ENCODE measurements around the gene SAPCD2. TPM values are rescaled to one million over a fixed set of nuclear protein-coding genes. Genes with fewer than 3 reads are reported as not detected.

The SAPCD2 gene
- total and polyA plus RNA-seq, 4 donors, result 1.3 to 2.1 (median 1.6) TPM

DNA sequence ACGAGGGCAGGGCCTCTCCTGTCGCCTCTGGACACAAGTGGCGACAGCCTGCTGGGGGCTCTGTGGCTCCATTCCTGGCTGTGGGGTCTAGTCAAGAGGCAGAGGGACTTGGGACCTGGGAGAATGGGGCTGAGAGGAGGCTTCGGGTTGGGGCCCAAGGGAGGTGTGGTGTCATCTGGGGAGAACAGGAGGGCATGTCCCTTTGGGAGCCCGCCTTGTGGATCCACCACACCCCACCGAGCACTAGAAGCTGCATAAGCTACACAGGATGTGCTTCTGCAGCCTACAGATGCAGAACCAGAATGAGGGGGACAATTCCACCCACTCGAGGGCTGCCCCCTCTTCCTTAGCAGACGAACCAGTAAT lies 12.6 kb upstream of the SAPCD2 start:
- Histone ChIP-seq H3K4me1 (ENCODE audit: control insufficient read depth in 5 of 5, insufficient read depth in 5 of 5, low read length in 5 of 5) (peaks cover 0 to 21% (median 5%) of the 10 kb centered on the region in 5 donors), H3K9ac (ENCODE audit: insufficient read depth in 1 of 2, low read length in 2 of 2) (no peak overlapping the region), H3K9me3 (ENCODE audit: control insufficient read depth in 4 of 4, insufficient read depth in 3 of 4, low read length in 3 of 4) (no peaks in the 10 kb centered on the region), H3K36me3 (ENCODE audit: control insufficient read depth in 4 of 4, insufficient read depth in 4 of 4, low read length in 4 of 4) (peaks cover 0 to 48% (median 4%) of the 10 kb centered on the region in 4 donors), H3K4me3 (no peak overlapping the region), H3K27ac (ENCODE audit: low read depth in 1 of 2, low read length in 1 of 2) (no peak overlapping the region), H3K27me3 (ENCODE audit: control insufficient read depth in 3 of 3, insufficient read depth in 3 of 3, low read length in 2 of 3) (peaks cover 0 to 7% (median 6%) of the 10 kb centered on the region in 3 donors)
- ATAC-seq (ENCODE audit: insufficient read depth, low FRiP score) (no peak), DNase-seq (no peak)
- TF ChIP-seq, protein P1, sequence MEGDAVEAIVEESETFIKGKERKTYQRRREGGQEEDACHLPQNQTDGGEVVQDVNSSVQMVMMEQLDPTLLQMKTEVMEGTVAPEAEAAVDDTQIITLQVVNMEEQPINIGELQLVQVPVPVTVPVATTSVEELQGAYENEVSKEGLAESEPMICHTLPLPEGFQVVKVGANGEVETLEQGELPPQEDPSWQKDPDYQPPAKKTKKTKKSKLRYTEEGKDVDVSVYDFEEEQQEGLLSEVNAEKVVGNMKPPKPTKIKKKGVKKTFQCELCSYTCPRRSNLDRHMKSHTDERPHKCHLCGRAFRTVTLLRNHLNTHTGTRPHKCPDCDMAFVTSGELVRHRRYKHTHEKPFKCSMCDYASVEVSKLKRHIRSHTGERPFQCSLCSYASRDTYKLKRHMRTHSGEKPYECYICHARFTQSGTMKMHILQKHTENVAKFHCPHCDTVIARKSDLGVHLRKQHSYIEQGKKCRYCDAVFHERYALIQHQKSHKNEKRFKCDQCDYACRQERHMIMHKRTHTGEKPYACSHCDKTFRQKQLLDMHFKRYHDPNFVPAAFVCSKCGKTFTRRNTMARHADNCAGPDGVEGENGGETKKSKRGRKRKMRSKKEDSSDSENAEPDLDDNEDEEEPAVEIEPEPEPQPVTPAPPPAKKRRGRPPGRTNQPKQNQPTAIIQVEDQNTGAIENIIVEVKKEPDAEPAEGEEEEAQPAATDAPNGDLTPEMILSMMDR (IDR thresholded peaks at IDR 0.05; ENCODE audit: control extremely low read depth, extremely low read depth), result no peak
- 91 to 92% methylated on average over 8 of the region's 8 CpGs for WGBS, 2 donors

DNA sequence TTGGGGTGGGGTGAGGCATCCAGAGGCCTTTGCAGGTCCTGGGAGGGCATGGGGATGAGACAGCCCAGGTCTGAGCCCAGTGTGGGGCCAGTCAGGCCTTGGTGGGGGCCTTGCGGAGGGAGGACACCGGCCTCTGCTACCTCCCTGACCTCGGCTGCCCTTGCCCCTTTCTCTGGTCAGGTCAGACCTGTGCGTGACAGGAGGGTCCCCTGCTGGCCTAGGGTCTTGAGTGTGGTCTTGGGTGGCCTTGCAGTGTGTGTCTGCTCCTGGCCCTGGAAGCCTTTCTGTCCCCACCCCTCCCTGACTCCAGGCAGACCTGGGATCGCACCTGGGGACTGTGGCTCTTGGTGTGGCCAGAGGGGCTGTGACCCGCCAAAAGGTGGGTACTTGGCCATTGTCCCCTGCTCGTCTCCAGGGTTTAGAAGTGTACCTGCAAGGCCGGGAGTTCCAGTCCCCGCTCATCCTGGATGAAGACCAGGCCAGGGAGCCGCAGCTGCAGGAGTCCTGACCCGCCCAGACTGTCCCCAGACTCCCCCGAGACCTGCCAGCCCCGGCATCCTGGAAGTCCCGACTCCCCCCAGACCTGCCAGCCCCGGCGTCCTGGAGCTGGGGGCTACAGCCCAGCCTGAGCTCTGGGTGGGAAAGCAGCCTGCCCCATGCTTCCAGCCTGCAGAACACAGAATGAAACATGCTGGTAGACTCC lies 12.0 kb upstream of the SAPCD2 start:
- WGBS, 2 donors, result 92 to 96% methylated on average over 15 to 16 of the region's 16 CpGs
- H3K4me1 ChIP-seq (ENCODE audit: control insufficient read depth in 5 of 5, insufficient read depth in 5 of 5, low read length in 5 of 5), result peaks cover 0 to 18% (median 5%) of the 10 kb centered on the region in 5 donors
- H3K4me3 ChIP-seq, result no peak overlapping the region
- peaks cover 0 to 48% (median 4%) of the 10 kb centered on the region in 4 donors for H3K36me3 ChIP-seq (ENCODE audit: control insufficient read depth in 4 of 4, insufficient read depth in 4 of 4, low read length in 4 of 4)
- no peak for ATAC-seq (ENCODE audit: insufficient read depth, low FRiP score)
- TF ChIP-seq, protein P1 (IDR thresholded peaks at IDR 0.05; ENCODE audit: control extremely low read depth, extremely low read depth), result no peak
- H3K9me3 ChIP-seq (ENCODE audit: control insufficient read depth in 4 of 4, insufficient read depth in 3 of 4, low read length in 3 of 4), result no peaks in the 10 kb centered on the region
- DNase-seq, result no peak
- H3K27ac ChIP-seq (ENCODE audit: low read depth in 1 of 2, low read length in 1 of 2), result no peak overlapping the region
- no peak overlapping the region for H3K9ac ChIP-seq (ENCODE audit: insufficient read depth in 1 of 2, low read length in 2 of 2)
- peaks cover 0 to 7% (median 6%) of the 10 kb centered on the region in 3 donors for H3K27me3 ChIP-seq (ENCODE audit: control insufficient read depth in 3 of 3, insufficient read depth in 3 of 3, low read length in 2 of 3)

DNA sequence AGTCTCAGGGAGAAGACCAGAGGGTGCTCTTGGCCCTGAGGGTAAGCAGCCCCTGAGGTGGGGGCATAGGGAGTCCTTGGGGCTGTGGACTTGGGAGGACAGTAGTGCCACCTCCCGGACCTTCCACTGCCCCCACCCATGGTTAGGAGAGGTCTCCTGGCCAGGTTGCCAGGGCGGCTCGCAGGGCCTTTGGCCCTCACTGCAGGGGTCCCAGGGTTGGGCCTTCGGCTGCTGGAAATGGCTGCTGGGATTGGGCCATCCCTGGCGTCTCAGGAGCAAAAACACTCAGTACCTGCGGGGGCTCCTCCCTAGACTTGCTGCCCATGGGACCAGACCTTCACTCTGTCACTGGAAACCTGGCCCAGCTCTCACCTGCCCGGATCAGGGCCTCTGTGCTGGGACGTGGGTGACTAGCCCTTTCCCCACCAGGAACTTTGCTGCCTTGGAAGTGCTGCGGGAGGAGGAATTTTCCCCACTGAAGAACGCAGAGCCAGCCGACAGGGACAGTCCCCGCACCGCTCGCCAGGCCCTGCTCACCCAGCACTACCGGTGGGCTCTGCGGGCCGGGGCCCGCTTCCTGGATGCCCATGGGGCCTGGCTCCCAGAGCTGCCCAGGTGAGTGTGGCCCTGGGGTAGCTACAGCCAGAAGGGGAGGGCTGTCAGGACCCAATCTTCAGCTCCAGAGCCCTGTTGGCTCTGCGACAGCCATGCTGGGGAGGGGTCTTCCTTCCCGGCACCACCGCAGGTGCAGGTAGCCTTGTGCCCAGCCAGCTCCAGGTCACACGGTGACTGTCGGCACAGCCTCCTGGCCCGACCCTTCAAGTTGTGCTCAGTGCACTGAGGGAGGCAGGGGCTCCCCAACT lies 10.1 kb upstream of the SAPCD2 start:
- H3K4me1 ChIP-seq (ENCODE audit: control insufficient read depth in 5 of 5, insufficient read depth in 5 of 5, low read length in 5 of 5), result peaks cover 0 to 16% (median 5%) of the 10 kb centered on the region in 5 donors
- TF ChIP-seq, protein P1 (IDR thresholded peaks at IDR 0.05; ENCODE audit: control extremely low read depth, extremely low read depth), result no peak
- DNase-seq (no peak), ATAC-seq (ENCODE audit: insufficient read depth, low FRiP score) (no peak)
- H3K36me3 ChIP-seq (ENCODE audit: control insufficient read depth in 4 of 4, insufficient read depth in 4 of 4, low read length in 4 of 4), result peaks cover 0 to 48% (median 4%) of the 10 kb centered on the region in 4 donors
- no peak overlapping the region for H3K4me3 ChIP-seq
- H3K27me3 ChIP-seq (ENCODE audit: control insufficient read depth in 3 of 3, insufficient read depth in 3 of 3, low read length in 2 of 3), result peaks cover 0 to 11% (median 7%) of the 10 kb centered on the region in 3 donors
- H3K9ac ChIP-seq (ENCODE audit: insufficient read depth in 1 of 2, low read length in 2 of 2), result no peak overlapping the region
- no peak overlapping the region for H3K27ac ChIP-seq (ENCODE audit: low read depth in 1 of 2, low read length in 1 of 2)
- no peaks in the 10 kb centered on the region for H3K9me3 ChIP-seq (ENCODE audit: control insufficient read depth in 4 of 4, insufficient read depth in 3 of 4, low read length in 3 of 4)
- WGBS, 2 donors, result 94 to 95% methylated on average over 20 to 24 of the region's 24 CpGs

Data from lung (tissue), 12 donors.